ENCODE measurements around the gene LTBP4. TPM values are rescaled to one million over a fixed set of nuclear protein-coding genes. Genes with fewer than 3 reads are reported as not detected.

The LTBP4 gene
- total and polyA plus RNA-seq, 8 donors, result 151 to 519 (median 345) TPM

GRCh38 chr19:40576585-40577451 is 24.4 kb upstream of the LTBP4 start, which contains the start of gene SHKBP1:
TSS of gene SHKBP1 (plus strand) at chr19:40576873. CDS start at chr19:40576900, 27 bp downstream.
- no peaks in the 10 kb centered on the region for H3K9me3 ChIP-seq
- no peaks in the 10 kb centered on the region for H3K27me3 ChIP-seq
- ATAC-seq (peak; percentile 99), DNase-seq (peak; percentile 91 to 95 (median 94))
- H3K36me3 ChIP-seq, result peaks cover 0 to 29% of the 10 kb centered on the region in 2 donors
- peak within 1 kb of the TSS; percentile 73 to 86 for H3K4me3 ChIP-seq
- no peak for TF ChIP-seq CTCF (IDR thresholded peaks at IDR 0.05)
- peaks cover 0 to 47% of the 10 kb centered on the region in 2 donors for H3K4me1 ChIP-seq
- peak within 1 kb of the TSS; percentile 26 to 76 for H3K27ac ChIP-seq
- intact Hi-C loops (cut with DNase I), result no loop called here

GRCh38 chr19:40578442-40578908 is 22.7 kb upstream of the LTBP4 start:
- Histone ChIP-seq H3K4me3 (peak overlapping the region in 1 of 2 donors; percentile 9), H3K9me3 (no peaks in the 10 kb centered on the region), H3K27me3 (no peaks in the 10 kb centered on the region), H3K4me1 (peaks cover 0 to 48% of the 10 kb centered on the region in 2 donors), H3K36me3 (peaks cover 0 to 45% of the 10 kb centered on the region in 2 donors), H3K27ac (no peak overlapping the region)
- intact Hi-C loops (cut with DNase I), result no loop called here
- TF ChIP-seq CTCF (IDR thresholded peaks at IDR 0.05), result no peak
- DNase-seq (no peak), ATAC-seq (no peak)

GRCh38 chr19:40580619-40581018 is 20.6 kb upstream of the LTBP4 start:
- no peak for TF ChIP-seq CTCF (IDR thresholded peaks at IDR 0.05)
- Histone ChIP-seq H3K9me3 (no peaks in the 10 kb centered on the region), H3K27ac (peak overlapping the region; percentile 13 to 92), H3K27me3 (no peaks in the 10 kb centered on the region), H3K4me1 (peaks cover 0 to 69% of the 10 kb centered on the region in 2 donors), H3K36me3 (peaks cover 0 to 66% of the 10 kb centered on the region in 2 donors), H3K4me3 (peak overlapping the region in 1 of 2 donors; percentile 22)
- intact Hi-C loops (cut with DNase I), result no loop called here
- DNase-seq, result no peak
- ATAC-seq, result no peak

GRCh38 chr19:40581531-40581930 is 19.6 kb upstream of the LTBP4 start:
- Histone ChIP-seq H3K36me3 (peaks cover 0 to 75% of the 10 kb centered on the region in 2 donors), H3K27me3 (no peaks in the 10 kb centered on the region), H3K9me3 (no peaks in the 10 kb centered on the region), H3K4me3 (no peak overlapping the region), H3K27ac (no peak overlapping the region), H3K4me1 (peaks cover 0 to 71% of the 10 kb centered on the region in 2 donors)
- DNase-seq, result no peak
- no peak for ATAC-seq
- TF ChIP-seq CTCF (IDR thresholded peaks at IDR 0.05), result no peak
- intact Hi-C loops (cut with DNase I), result no loop called here

- intact Hi-C loops (cut with DNase I), result no loop called here
- DNase-seq (no peak), ATAC-seq (no peak)
- Histone ChIP-seq H3K36me3 (peaks cover 0 to 84% of the 10 kb centered on the region in 2 donors), H3K4me3 (no peak overlapping the region), H3K9me3 (no peaks in the 10 kb centered on the region), H3K27me3 (no peaks in the 10 kb centered on the region), H3K4me1 (peaks cover 0 to 69% of the 10 kb centered on the region in 2 donors), H3K27ac (no peak overlapping the region)
- TF ChIP-seq CTCF (IDR thresholded peaks at IDR 0.05), result no peak
Measured at GRCh38 chr19:40582467-40582866, 18.7 kb upstream of the LTBP4 start.

Data from left lung (tissue), 10 donors.